ENCODE results near the gene PDE4B. TPM values are rescaled to one million over a fixed set of nuclear protein-coding genes. Genes with fewer than 3 reads are reported as not detected.

The PDE4B gene
- total and polyA plus RNA-seq, 10 of the 15 experiments (the other 5 are each of a cell fraction or from before 2014, with no cell fraction given): 3.0 to 13.2 (median 5.7) TPM

GRCh38 chr1:65992831-65993271, 200.2 kb downstream of the PDE4B start:
- intact Hi-C loops (cut with micrococcal nuclease; ENCODE audit: unreplicated experiment) (no loop called here), in situ Hi-C loops (cut with MboI) (no loop called here)
- ChIA-PET SMC1A (ENCODE audit: uncharacterized antibody, unreplicated experiment) (interaction anchor here (1.0 to 1.4 kb wide), 4 partner anchors 8 to 454 kb away, joined by 3 to 4 read pairs (median 3); no protein-coding TSS in a partner anchor), RAD21 (ENCODE audit: unreplicated experiment) (no interaction called here), CTCF (no interaction called here), POLR2A (no interaction called here)
- 62% methylated on average over 7 of the region's 7 CpGs for WGBS (ENCODE audit: insufficient coverage, insufficient replicate concordance, low lambda C conversion rate, missing lambda C conversion rate)
- Histone ChIP-seq H3K4me2 (ENCODE audit: control insufficient read depth, insufficient read depth) (no peak overlapping the region), H3K4me1 (ENCODE audit: control insufficient read depth, insufficient read depth, low read length) (no peaks in the 10 kb centered on the region), H4K20me1 (ENCODE audit: control insufficient read depth, insufficient read depth) (no peaks in the 10 kb centered on the region), H3K79me2 (ENCODE audit: control insufficient read depth, insufficient read depth, low read length) (no peaks in the 10 kb centered on the region), H3K9me3 (replicated peaks; ENCODE audit: control insufficient read depth, insufficient read depth, low read length) (no peaks in the 10 kb centered on the region), H3K9ac (ENCODE audit: control insufficient read depth, insufficient read depth, low read length) (no peak overlapping the region), H3K36me3 (ENCODE audit: control insufficient read depth in 2 of 2, insufficient read depth in 2 of 2, low read length in 1 of 2) (no peaks in the 10 kb centered on the region), H3K27ac (ENCODE audit: control insufficient read depth, insufficient read depth) (no peak overlapping the region), H3K4me3 (no peak overlapping the region), H3K27me3 (replicated peaks in 1 of 2; ENCODE audit: control insufficient read depth in 2 of 2, insufficient read depth in 2 of 2, low read length in 1 of 2) (no peaks in the 10 kb centered on the region), H2AFZ (ENCODE audit: control insufficient read depth, low read depth, low read length) (no peak overlapping the region)
- no peak for ATAC-seq
- no peak for DNase-seq (ENCODE audit: low read depth, low spot score)
- FAIRE-seq: no peak
- BruUV-seq (replicated peaks): no TSS peak
- no peak for TF ChIP-seq BRCA1 (IDR thresholded peaks at IDR 0.05; ENCODE audit: low read depth, low read length)
- TF ChIP-seq NBN (IDR thresholded peaks at IDR 0.05): no peak
- no peak for TF ChIP-seq CHD1 (IDR thresholded peaks at IDR 0.05; ENCODE audit: low read depth, low read length)
- no peak for TF ChIP-seq ZNF207 (IDR thresholded peaks at IDR 0.05; ENCODE audit: borderline replicate concordance)
- no peak for TF ChIP-seq ZBTB11 (CRISPR knock-in tag; IDR thresholded peaks at IDR 0.05)
- no peak for TF ChIP-seq TCF12 (IDR thresholded peaks at IDR 0.05; ENCODE audit: low read depth, low read length)
- no peak for TF ChIP-seq ELK1 (IDR thresholded peaks at IDR 0.05; ENCODE audit: low read depth, low read length)
- TF ChIP-seq WRNIP1 (IDR thresholded peaks at IDR 0.05; ENCODE audit: borderline replicate concordance, low read depth, low read length): no peak
- no peak for TF ChIP-seq EED (IDR thresholded peaks at IDR 0.05; ENCODE audit: low read depth)
- no peak for TF ChIP-seq ZNF687 (IDR thresholded peaks at IDR 0.05)
- no peak for TF ChIP-seq ZBED1 (IDR thresholded peaks at IDR 0.05; ENCODE audit: borderline replicate concordance)
- TF ChIP-seq LARP7 (IDR thresholded peaks at IDR 0.05): no peak
- no peak for TF ChIP-seq E2F4 (IDR thresholded peaks at IDR 0.05; ENCODE audit: low read depth, low read length)
- no peak for TF ChIP-seq RAD21 (IDR thresholded peaks at IDR 0.05; ENCODE audit: insufficient read depth, low read depth, low read length)

Measured in GM12878 (cell line).